Measurements from ENCODE around the gene HOXB3. TPM values are rescaled to one million over a fixed set of nuclear protein-coding genes. Genes with fewer than 3 reads are reported as not detected.
A peak's percentile ranks its signal among the peaks of the same experiment; 100 is the strongest.
"Not testable (repeated sequence)": the region's sequence is repeated elsewhere in the genome, so short reads cannot be mapped to it uniquely, and the experiment has no call there.

Gene HOXB3
- total RNA-seq, 1 experiment from 2014 or later, result 8.8 TPM

DNA sequence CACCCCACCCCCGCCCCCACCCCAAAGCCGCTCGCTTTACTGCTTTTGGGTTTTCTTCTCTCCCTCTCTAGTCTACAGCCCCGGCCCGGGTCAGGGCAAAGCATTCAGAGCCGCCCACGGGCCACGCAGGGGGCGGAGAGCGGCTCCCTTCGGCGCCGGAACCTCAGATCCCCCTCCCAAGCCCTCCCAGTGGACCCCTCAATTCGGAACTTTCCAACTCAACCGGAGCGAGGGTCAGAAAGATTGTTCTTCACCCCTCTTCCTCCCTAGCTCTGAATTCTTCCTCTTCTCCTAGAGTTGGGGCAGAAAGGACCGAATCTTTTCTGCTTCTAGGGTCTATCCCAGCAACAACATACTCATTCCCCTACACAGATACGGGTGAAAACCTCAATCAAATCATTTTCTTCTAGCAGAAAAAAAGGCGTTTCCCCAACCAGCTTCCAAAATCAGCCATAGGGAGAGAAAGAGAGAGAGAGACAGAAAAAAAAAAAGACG lies 46.1 kb downstream of the HOXB3 start:
- H3K27ac ChIP-seq, result peak overlapping the region; percentile 90
- peaks cover 19% of the 10 kb centered on the region for H3K4me1 ChIP-seq
- no peak for DNase-seq
- no peaks in the 10 kb centered on the region for H3K9me3 ChIP-seq (replicated peaks)
- H3K4me3 ChIP-seq, result peak overlapping the region; percentile 88
- H3K27me3 ChIP-seq, result no peaks in the 10 kb centered on the region
- no peaks in the 10 kb centered on the region for H3K36me3 ChIP-seq

DNA sequence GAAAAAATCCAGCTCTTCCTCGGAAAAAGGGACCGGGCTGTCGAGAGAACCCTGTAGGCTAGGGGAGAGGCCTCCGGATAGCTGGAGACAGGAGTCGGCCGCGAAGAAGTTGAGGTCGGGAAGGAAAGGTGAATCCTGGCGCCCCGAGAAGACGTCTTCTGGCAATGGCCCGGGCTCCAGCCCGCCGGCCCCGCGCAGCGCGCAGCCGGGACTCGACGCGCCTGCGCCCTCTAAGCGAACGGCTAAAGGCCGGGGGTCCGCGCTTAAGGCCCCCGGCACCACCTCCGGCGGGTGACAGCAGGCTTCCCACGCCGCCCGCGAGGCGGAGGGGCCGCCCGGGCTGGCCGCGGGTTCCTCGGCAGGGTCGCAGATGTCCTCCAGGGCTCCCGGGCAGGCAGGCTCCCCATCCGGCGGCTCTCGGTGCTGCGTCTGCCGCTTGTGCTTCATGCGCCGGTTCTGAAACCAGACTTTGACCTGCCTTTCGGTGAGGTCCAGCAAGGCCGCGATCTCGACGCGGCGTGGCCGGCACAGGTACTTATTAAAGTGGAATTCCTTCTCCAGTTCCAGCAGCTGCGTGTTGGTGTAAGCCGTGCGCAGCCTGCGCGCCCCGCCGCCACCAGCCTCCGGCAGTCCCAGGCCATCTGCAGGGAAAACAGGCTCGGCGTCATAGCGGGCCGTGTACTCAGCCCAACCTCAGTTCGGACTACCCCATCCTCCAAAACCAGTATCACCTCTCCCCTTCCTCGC lies 46.8 kb downstream of the HOXB3 start:
- peaks cover 19% of the 10 kb centered on the region for H3K4me1 ChIP-seq
- no peaks in the 10 kb centered on the region for H3K36me3 ChIP-seq
- peak overlapping the region; percentile 88 for H3K4me3 ChIP-seq
- peak overlapping the region; percentile 90 for H3K27ac ChIP-seq
- no peaks in the 10 kb centered on the region for H3K9me3 ChIP-seq (replicated peaks)
- DNase-seq, result peak; percentile 65 to 69
- no peaks in the 10 kb centered on the region for H3K27me3 ChIP-seq

DNA sequence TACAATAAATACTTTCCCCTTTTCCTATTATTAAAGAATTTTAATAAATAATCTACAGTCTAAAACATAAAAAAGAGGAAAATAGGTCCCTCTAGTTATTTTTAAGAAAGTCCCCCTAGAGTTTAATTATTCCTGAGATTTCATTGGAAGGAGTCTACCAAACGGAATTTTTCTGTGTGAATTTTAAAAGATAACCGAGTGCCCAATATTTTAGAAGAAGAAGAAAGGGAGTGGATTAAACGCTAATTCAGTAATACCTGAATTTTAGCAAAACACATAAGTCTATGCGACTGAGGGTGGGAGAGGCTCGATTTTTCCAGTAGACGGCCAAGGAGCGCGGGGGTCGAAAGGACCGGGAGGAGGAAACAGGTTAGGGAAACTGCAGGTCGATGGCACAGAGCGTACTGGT lies 47.3 kb downstream of the HOXB3 start:
- Histone ChIP-seq H3K4me1 (peaks cover 19% of the 10 kb centered on the region), H3K36me3 (no peaks in the 10 kb centered on the region), H3K27ac (peak overlapping the region; percentile 90; the same call in 1 of the 2 replicates), H3K4me3 (peak overlapping the region; percentile 88), H3K27me3 (no peaks in the 10 kb centered on the region), H3K9me3 (replicated peaks) (no peaks in the 10 kb centered on the region)
- no peak for DNase-seq

DNA sequence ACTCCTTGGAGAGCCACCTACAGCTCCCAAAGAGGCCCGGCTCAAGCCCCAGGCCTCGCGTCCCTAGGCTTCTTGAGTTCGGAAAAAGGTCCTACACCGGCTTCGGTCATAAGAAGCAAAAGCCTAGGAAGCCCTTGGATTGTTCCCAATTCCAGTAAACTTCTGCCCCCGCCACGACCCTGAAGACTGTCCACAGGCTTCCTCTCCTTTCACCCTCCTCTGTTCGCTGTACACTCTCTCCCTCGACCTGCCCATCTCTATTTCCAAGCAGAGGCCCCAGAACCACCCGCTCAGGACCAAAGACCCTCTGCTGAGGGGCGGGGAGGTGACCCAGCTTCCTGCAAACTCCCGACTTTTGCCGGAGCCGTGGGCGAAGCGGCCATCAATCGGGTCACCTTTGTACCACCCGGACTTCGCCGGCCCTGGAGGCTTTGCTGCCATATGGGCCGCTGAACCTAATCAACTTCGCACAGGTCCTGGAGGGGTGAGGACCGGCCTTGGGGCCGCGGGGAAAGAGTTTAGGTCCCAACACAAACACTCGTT lies 47.9 kb downstream of the HOXB3 start:
- H3K4me1 ChIP-seq, result peaks cover 15% of the 10 kb centered on the region
- peak; percentile 42 to 49 for DNase-seq
- no peaks in the 10 kb centered on the region for H3K27me3 ChIP-seq
- peak overlapping the region; percentile 88 for H3K4me3 ChIP-seq
- H3K36me3 ChIP-seq, result no peaks in the 10 kb centered on the region
- H3K27ac ChIP-seq, result peak overlapping the region; percentile 90
- no peaks in the 10 kb centered on the region for H3K9me3 ChIP-seq (replicated peaks)

DNA sequence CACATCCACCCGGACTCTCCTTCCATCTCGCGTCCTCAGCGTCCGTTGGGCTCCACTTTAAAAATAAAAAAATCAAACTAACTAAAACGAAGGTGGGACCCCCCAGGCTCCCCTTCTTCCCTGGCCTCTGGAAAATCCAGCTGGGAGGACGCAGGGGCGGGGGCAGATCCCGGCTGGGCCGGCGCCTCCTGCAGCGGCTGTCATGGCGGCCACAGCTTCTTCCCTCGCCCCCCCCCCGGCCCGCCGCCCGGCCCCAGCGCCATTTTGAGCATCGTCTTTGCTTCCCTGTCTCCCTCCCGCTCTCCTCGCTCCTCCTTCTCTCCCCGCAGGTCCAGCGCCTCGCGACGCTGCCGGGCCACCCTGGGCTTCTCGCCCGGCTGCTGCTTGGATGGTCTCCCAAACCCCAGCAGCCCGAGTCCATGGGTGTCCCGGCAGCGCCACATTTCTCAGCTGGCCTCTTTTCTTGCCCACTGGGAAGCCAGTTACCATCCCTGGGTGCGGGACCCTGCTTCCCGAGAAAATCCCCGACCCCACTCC lies 48.4 kb downstream of the HOXB3 start:
- DNase-seq, result peak; percentile 56 to 69
- no peaks in the 10 kb centered on the region for H3K36me3 ChIP-seq
- H3K4me1 ChIP-seq, result peaks cover 18% of the 10 kb centered on the region
- peak overlapping the region; percentile 90 for H3K27ac ChIP-seq
- H3K4me3 ChIP-seq, result peak overlapping the region; percentile 88
- H3K9me3 ChIP-seq (replicated peaks), result no peaks in the 10 kb centered on the region
- H3K27me3 ChIP-seq, result no peaks in the 10 kb centered on the region

DNA sequence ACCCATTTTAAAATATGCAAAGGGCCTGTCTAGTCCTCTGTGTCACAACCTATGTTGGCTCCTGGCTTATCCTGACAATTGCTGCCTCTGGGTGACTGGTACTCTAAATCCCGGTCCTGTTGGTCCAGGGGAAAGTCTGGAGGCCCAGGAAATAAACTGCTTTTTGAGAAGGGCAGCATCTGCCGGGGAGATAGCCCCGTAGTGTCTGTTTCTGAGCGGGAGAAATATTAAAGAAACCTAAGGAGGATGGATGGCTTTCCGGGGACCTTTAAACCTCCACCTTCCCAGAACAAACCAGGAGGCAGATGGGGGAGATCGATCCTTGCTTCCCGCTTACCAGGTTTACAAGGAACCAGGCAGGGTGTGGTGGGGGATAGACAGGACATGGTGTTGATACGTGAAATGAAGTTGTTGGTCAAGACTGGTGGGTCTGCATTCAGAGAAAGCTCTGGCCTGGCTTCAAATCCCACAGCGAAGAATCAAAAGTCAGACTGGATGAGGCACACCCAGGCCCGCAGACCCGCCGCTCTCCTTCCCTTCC lies 48.9 kb downstream of the HOXB3 start:
- H3K4me1 ChIP-seq, result peaks cover 21% of the 10 kb centered on the region
- peak overlapping the region; percentile 90 for H3K27ac ChIP-seq
- H3K4me3 ChIP-seq, result peak overlapping the region; percentile 88
- no peaks in the 10 kb centered on the region for H3K27me3 ChIP-seq
- H3K9me3 ChIP-seq (replicated peaks), result no peaks in the 10 kb centered on the region
- no peaks in the 10 kb centered on the region for H3K36me3 ChIP-seq
- peak in 1 of 2 experiments; percentile 40 for DNase-seq

DNA sequence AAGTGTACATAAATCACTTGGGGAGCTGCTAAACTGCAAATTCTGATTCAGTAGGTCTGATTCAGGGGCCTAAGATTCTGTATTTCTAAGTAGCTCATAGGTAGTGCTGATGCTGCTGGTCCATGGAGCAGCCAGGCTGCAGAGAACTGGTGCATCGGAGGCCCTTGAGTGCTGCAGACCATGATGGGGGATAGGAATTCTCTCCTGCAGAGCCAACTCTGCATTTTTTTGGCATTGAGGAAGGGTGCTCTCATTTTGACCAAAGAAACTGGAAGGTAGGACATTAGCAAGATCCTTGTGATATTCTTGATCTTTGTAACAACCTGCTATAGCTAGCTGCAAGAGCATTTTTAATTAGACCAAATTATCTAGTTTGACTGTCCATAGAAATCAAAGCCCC lies 49.8 kb downstream of the HOXB3 start:
- no peak overlapping the region for H3K4me3 ChIP-seq
- peaks cover 15% of the 10 kb centered on the region for H3K4me1 ChIP-seq
- no peaks in the 10 kb centered on the region for H3K36me3 ChIP-seq
- H3K27ac ChIP-seq, result no peak overlapping the region
- H3K9me3 ChIP-seq (replicated peaks), result no peaks in the 10 kb centered on the region
- H3K27me3 ChIP-seq, result no peaks in the 10 kb centered on the region
- DNase-seq, result no peak

DNA sequence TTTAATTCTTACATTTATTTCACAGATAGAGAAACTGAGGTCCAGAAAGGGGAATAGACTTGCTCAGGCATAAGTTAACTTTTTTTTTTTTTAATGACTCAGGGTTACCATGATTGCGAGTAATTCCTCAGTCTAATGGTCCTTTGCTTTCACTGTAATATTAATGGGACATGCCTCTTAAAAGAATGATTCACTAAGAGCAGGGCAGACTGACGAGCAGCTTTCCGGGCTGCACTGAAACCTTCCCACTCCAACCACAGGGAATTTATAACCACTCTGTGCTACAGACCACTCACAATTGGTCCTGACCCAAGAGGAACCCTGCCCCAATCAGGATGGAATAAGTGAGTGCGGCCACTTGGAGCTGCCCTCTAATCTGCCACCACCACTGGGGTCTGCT lies 50.9 kb downstream of the HOXB3 start:
- Histone ChIP-seq H3K4me3 (no peak overlapping the region), H3K27ac (no peak overlapping the region), H3K27me3 (no peaks in the 10 kb centered on the region), H3K9me3 (replicated peaks) (no peaks in the 10 kb centered on the region), H3K4me1 (peaks cover 13% of the 10 kb centered on the region), H3K36me3 (no peaks in the 10 kb centered on the region)
- no peak for DNase-seq

DNA sequence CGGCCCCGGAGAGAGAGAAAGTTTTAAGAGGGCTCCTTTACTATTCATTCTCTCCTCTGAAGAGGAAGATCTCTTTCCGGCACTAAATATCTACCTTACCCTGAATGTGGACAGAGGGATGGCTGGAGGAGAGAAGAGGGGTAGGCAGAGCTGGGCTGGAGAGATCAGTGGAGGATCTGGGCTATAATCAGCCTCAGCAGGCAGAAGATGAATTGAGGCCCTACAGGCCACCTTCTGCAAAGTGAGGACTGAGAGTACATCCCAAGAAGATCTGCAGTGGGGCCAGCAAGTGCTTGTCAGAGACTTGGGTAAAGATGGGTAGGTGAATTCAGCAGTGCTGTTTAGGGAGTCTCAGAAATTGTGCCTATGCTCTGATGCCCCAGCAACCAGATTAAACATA lies 52.7 kb downstream of the HOXB3 start:
- Histone ChIP-seq H3K4me3 (no peak overlapping the region), H3K36me3 (no peaks in the 10 kb centered on the region), H3K27ac (no peak overlapping the region), H3K9me3 (replicated peaks) (no peaks in the 10 kb centered on the region), H3K27me3 (no peaks in the 10 kb centered on the region), H3K4me1 (peaks cover 13% of the 10 kb centered on the region)
- no peak for DNase-seq

DNA sequence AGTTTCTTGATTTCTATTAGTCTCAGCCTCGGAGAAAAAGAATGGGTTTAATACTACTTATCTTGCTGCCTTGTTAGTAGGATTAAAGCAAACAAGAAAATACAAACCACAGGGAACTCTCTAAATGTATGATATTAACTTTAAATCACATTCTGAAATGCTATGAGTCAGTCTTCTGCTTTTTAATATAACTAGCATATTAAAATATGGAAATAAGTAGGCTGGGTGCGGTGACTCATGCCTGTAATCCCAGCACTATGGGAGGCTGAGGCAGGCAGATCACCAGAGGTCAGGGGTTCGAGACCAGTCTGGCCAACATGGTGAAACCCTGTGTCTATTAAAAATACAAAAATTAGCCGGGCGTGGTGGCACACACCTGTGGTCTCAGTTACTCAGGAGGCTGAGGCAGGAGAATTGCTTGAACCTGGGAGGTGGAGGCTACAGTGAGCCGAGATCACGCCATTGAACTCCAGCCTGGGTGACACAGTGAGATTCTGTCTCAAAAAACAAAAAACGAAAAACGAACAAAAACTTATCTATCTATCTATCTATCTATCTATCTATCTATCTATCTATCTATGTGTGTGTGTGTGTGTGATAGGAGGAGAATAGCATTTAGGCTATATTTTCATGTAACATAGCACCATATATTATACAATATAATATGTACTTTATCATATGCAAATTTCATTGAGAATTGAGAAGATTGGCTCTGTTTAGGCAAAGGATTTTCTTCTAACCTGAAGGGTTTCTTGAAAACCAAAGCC lies 54.1 kb downstream of the HOXB3 start:
- not testable (repeated sequence) for H3K36me3 ChIP-seq; H3K4me3 ChIP-seq; H3K9me3 ChIP-seq (replicated peaks); H3K27me3 ChIP-seq; DNase-seq; H3K27ac ChIP-seq; H3K4me1 ChIP-seq

DNA sequence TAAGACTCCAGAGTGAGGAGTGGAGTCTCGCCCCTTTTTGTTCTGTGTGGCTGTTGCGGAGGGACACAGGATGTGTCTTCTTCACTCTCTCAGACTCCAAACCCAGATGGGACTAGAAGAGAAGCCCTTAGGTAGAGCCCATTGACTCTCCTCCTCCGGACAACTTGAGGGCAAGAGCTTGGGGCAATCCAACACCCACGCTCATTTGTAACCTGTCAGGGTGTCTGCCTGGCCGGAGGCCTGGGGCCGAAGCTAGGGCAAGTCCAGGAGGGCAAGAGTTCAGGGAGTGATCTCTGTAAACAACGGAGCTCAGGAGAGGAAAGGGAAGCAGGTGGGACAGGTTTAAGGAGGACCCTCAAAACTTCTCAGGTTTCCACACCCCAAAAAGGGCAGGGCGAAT lies 57.8 kb downstream of the HOXB3 start:
- no peaks in the 10 kb centered on the region for H3K36me3 ChIP-seq
- DNase-seq, result no peak
- H3K9me3 ChIP-seq (replicated peaks), result no peaks in the 10 kb centered on the region
- H3K4me1 ChIP-seq, result peaks cover 17% of the 10 kb centered on the region
- H3K4me3 ChIP-seq, result no peak overlapping the region
- H3K27me3 ChIP-seq, result no peaks in the 10 kb centered on the region
- H3K27ac ChIP-seq, result no peak overlapping the region

DNA sequence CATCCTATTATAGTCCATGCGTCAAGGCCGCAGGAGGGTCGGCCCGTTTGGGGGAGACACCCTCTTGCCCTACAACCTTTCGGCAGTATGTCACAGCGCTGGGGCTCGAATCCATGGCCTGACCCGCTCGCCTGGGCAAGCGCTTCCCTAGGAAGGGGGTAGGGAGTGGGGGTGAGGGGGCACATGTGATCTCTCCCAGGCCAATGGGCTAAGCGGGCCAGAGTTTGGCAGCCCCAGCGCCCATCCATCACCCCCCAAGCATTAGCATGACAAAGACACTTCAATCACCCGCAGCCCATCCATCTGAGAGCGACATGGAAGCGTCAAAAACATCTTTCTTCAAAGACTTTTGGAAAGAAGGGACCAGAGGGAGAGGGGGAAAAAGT lies 59.2 kb downstream of the HOXB3 start, which contains the start of gene HOXB1:
Gene HOXB1 (minus strand): TSS at position 125 of the 386 bp plus-strand sequence. CDS start 107 bp downstream, at position 18.
- Histone ChIP-seq H3K4me1 (peaks cover 10% of the 10 kb centered on the region), H3K36me3 (no peaks in the 10 kb centered on the region), H3K27me3 (no peaks in the 10 kb centered on the region), H3K27ac (no peak within 1 kb of the TSS), H3K4me3 (no peak within 1 kb of the TSS), H3K9me3 (replicated peaks) (no peaks in the 10 kb centered on the region)
- no peak for DNase-seq

DNA sequence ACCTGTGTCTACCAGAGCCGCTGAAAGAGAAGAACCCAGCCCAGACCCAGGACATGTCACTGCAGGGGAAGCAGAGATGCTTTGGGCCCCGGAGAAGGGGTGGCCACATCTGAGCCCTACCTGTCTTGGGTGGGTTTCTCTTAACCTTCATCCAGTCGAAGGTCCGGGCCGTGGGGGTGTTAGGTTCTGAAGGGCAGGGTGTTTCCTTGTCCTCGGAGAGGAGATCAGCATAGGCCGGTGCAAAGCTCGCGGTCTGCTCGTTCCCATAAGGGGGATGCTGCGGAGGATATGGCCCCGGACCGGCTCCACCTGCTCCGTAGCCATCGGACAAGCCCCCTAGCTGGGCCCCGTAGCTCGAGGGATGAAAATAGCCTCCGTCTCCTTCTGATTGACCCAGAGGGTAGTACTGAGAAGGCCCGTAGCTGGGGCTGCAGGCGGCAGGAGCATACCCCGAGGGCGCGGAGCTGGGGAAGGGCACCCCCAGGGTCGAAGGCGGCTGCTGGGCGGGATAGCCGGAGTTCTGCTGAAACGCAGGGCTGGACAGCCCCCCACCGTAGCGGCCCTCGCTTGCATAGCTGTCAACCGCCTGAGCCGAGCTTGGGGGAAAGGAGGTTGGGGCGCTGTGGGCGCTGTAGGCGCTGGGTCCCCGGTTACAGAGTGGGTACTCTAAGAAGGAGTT lies 59.7 kb downstream of the HOXB3 start:
- no peaks in the 10 kb centered on the region for H3K27me3 ChIP-seq
- no peak overlapping the region for H3K27ac ChIP-seq
- H3K36me3 ChIP-seq, result no peaks in the 10 kb centered on the region
- peaks cover 10% of the 10 kb centered on the region for H3K4me1 ChIP-seq
- no peaks in the 10 kb centered on the region for H3K9me3 ChIP-seq (replicated peaks)
- DNase-seq, result no peak
- no peak overlapping the region for H3K4me3 ChIP-seq

DNA sequence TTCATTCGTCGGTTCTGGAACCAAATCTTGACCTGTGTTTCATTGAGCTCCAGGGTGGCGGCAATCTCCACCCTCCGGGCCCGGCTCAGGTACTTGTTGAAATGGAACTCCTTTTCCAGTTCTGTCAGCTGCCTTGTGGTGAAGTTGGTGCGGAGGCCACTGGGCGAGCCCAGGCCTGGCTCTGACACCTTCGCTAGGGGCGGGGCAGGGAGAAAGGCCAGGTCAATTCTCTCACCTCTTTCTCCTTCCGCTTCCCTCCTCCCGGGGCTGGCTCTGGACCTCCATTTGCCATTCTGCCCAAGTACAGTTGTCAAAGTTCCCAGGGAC lies 60.4 kb downstream of the HOXB3 start:
- no peaks in the 10 kb centered on the region for H3K9me3 ChIP-seq (replicated peaks)
- no peaks in the 10 kb centered on the region for H3K36me3 ChIP-seq
- DNase-seq, result no peak
- H3K27ac ChIP-seq, result no peak overlapping the region
- H3K27me3 ChIP-seq, result no peaks in the 10 kb centered on the region
- no peak overlapping the region for H3K4me3 ChIP-seq
- peaks cover 10% of the 10 kb centered on the region for H3K4me1 ChIP-seq
